K562 (cell line): Measurements from ENCODE around the gene C2orf69. TPM values are rescaled to one million over a fixed set of nuclear protein-coding genes. Genes with fewer than 3 reads are reported as not detected.

Source experiments
- CREB1 ChIP-seq, 2 experiments: sonication (generic) in 1 of 2; formaldehyde crosslinking in 1 of 2; IDR thresholded peaks; 2 replicates each; pipeline versions ENCODE4 v1.6.1 to v1.8.0; 2012 to 2022; ENCODE audit warnings: inconsistent platforms in 1 of 2, mild to moderate bottlenecking in 1 of 2, missing genetic modification reagents in 1 of 2, moderate library complexity in 1 of 2
- EP400 ChIP-seq: fragments of 450-650 bp; IDR thresholded peaks from 2 replicates; pipeline ENCODE4 v1.6.1; 2017; ENCODE audit warnings: antibody characterized with exemption, mild to moderate bottlenecking, moderate library complexity
- ERF ChIP-seq: fragments of 450-650 bp; formaldehyde crosslinking; IDR thresholded peaks from 2 replicates; pipeline ENCODE4 v1.4.0; 2020; ENCODE audit warnings: mild to moderate bottlenecking, mixed read lengths
- FOXA3 ChIP-seq, 2 experiments: fragments of 450-650 bp in 1 of 2; sonication (generic) in 1 of 2; formaldehyde crosslinking; IDR thresholded peaks in 1 of 2; conservative IDR thresholded peaks in 1 of 2; 2 replicates each; pipeline versions ENCODE4 v1.4.0 to v1.8.0; 2020 to 2022; ENCODE audit warnings: mild to moderate bottlenecking in 2 of 2, missing genetic modification reagents in 1 of 2
- GTF2E2 ChIP-seq: fragments of 200-800 bp; sonication (Bioruptor generic); IDR thresholded peaks from 2 replicates; pipeline ENCODE4 v1.6.1; 2016; ENCODE audit warnings: missing genetic modification characterization, missing compliant biosample characterization
- MYBL2 ChIP-seq, 2 experiments: fragments of 450-650 bp in 1 of 2; sonication (generic) in 1 of 2; formaldehyde crosslinking in 1 of 2; IDR thresholded peaks; 2 replicates each; pipeline versions ENCODE4 v1.6.1 to v1.8.1; 2017 to 2022; ENCODE audit warnings: borderline replicate concordance in 1 of 2, inconsistent platforms in 1 of 2, low read depth in 1 of 2, mild to moderate bottlenecking in 1 of 2, missing genetic modification reagents in 1 of 2, moderate library complexity in 1 of 2
- PCBP2 ChIP-seq: fragments of 200-400 bp; formaldehyde crosslinking; IDR thresholded peaks from 2 replicates; pipeline ENCODE4 v1.6.1; 2018; ENCODE audit warnings: low read length, low read depth, mild to moderate bottlenecking, moderate library complexity; ENCODE audit not compliant: poor library complexity, severe bottlenecking
- POLR2B ChIP-seq: fragments of 450-650 bp; IDR thresholded peaks from 2 replicates; pipeline ENCODE4 v1.6.1; 2018; ENCODE audit warnings: low read depth; ENCODE audit not compliant: partially characterized antibody
- POLR2G ChIP-seq: fragments of 200-400 bp; formaldehyde crosslinking; IDR thresholded peaks from 2 replicates; pipeline ENCODE4 v1.6.1; 2017; ENCODE audit warnings: low read depth, mild to moderate bottlenecking, antibody characterized with exemption, low read length, moderate library complexity
- SMARCA4 ChIP-seq: fragments of 450-650 bp; IDR thresholded peaks from 2 replicates; pipeline ENCODE4 v1.6.1; 2016
- SMARCB1 ChIP-seq: IDR thresholded peaks from 2 replicates; pipeline ENCODE4 v1.6.1; 2011; ENCODE audit warnings: improper control_type of control experiment, low read depth; ENCODE audit not compliant: insufficient read length
- TARDBP ChIP-seq: fragments of 450-650 bp; IDR thresholded peaks from 2 replicates; pipeline ENCODE4 v1.6.1; 2016
- ZNF589 ChIP-seq: fragments of 200-800 bp; sonication (Bioruptor generic); IDR thresholded peaks from 2 replicates; pipeline ENCODE4 v1.6.1; 2016; ENCODE audit warnings: low read depth, missing genetic modification characterization, missing compliant biosample characterization
- polyA plus RNA-seq, 8 experiments: library from polyadenylated mRNA; depleted of rRNA in 4 of 8; stranded (reverse) in 5 of 8; unstranded in 3 of 8; fragments of >200 nt; fragmentation: Nextera tagmentation in 2 of 8; fragmentation: Illumina TruSeq in 1 of 8; extraction: Ambion mirVana in 2 of 8; extraction: Trizol in 1 of 8; gene quantifications; 2 replicates each; pipeline versions ENCODE4 v1.2.1 to v1.2.3, GENCODE V29; 2011 to 2014; ENCODE audit warnings: inconsistent platforms in 1 of 8, missing spikeins in 1 of 8
- total RNA-seq, 7 experiments: library from RNA; depleted of rRNA in 6 of 7; stranded (reverse); fragments of >200 nt in 6 of 7; fragmentation: Illumina TruSeq in 2 of 7; extraction: Trizol in 2 of 7; gene quantifications; 2 replicates each; pipeline versions ENCODE4 v1.2.1 to v1.2.3, GENCODE V29; 2011 to 2021; ENCODE audit warnings: low replicate concordance in 1 of 7
- TF ChIP-seq, protein P1 (sequence below): sonication (generic); formaldehyde crosslinking; IDR thresholded peaks from 2 replicates; pipeline ENCODE4 v1.8.1; 2023; ENCODE audit warnings: mild to moderate bottlenecking, missing genetic modification reagents
- TF ChIP-seq, protein P2 (sequence below): sonication (generic); formaldehyde crosslinking; IDR thresholded peaks from 2 replicates; pipeline ENCODE4 v1.8.0; 2022; ENCODE audit warnings: mild to moderate bottlenecking, missing genetic modification reagents
- TF ChIP-seq, protein P3 (sequence below): fragments of 250-450 bp; sonication (Bioruptor Pico); IDR thresholded peaks from 2 replicates; pipeline ENCODE4 v1.4.0; 2020; ENCODE audit warnings: mild to moderate bottlenecking
- TF ChIP-seq, protein P4 (sequence below): sonication (generic); formaldehyde crosslinking; IDR thresholded peaks from 2 replicates; pipeline ENCODE4 v1.8.0; 2022; ENCODE audit warnings: mild to moderate bottlenecking, missing genetic modification reagents

C2orf69 gene
- total and polyA plus RNA-seq, 9 of the 15 experiments (the other 6 are each of a cell fraction or from before 2014, with no cell fraction given), result 3.4 to 9.8 (median 5.7) TPM

DNA sequence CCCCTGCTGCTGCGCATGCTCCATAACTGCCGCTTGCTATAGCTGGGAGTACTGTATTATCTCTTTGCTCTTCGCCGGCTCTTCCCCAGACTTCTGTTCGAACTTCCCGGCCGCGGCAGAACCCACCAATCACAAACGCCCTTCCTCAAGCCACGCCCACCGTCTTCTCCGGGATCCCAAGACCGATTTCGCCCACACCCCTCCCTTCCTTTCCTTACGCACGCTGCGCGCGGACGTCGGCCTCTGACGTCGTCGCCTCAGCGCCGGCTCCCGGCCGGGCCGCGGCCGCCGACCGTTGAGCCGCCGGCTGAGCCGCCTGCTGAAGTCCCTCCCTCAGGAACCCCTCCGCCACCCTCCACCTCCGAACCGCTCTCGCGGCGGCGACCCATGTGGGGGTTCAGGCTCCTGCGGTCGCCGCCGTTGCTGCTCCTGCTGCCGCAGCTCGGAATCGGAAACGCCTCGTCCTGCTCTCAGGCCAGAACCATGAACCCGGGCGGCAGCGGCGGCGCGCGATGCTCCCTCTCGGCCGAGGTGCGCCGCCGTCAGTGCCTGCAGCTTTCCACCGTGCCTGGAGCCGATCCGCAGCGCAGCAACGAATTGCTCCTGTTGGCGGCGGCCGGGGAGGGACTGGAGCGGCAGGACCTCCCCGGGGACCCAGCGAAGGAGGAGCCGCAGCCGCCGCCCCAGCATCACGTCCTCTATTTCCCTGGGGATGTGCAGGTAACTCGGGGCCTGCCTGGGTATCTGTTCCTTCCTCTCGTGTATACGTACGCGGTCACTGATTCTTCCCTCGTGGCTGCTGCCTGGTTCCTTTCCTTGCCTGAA, at the start of gene C2orf69 (continued):
- TF ChIP-seq ERF (CRISPR knock-in tag) (0 out of 2 replicates have a peak, but pooled peaks have one; percentile 37), MYBL2 (IDR thresholded peaks at IDR 0.05; ENCODE audit: low read depth) (peak; percentile 97), MYBL2 (CRISPR knock-in tag; IDR thresholded peaks at IDR 0.05; ENCODE audit: borderline replicate concordance) (peak; percentile 35; the same call in 1 of the 2 replicates), EP400 (peak; percentile 73), SMARCB1 (no peak), POLR2G (peak; percentile 94), FOXA3 (CRISPR knock-in tag; conservative IDR thresholded peaks at IDR 0.05 in 1 of 2, IDR thresholded peaks at IDR 0.05 in 1 of 2) (0 out of 4 replicates have a peak, but pooled peaks of 1 of the 2 experiments have one; percentile 18), TARDBP (no peak), ZNF589 (CRISPR knock-in tag) (0 out of 2 replicates have a peak, but pooled peaks have one; percentile 53), CREB1 (IDR thresholded peaks at IDR 0.05) (peak; percentile 96), CREB1 (CRISPR knock-in tag; IDR thresholded peaks at IDR 0.05) (peak; percentile 93), PCBP2 (no peak), SMARCA4 (no peak), GTF2E2 (tag) (no peak; the same call in 1 of the 2 replicates), POLR2B (peak; percentile 62)
- TF ChIP-seq, protein P1, sequence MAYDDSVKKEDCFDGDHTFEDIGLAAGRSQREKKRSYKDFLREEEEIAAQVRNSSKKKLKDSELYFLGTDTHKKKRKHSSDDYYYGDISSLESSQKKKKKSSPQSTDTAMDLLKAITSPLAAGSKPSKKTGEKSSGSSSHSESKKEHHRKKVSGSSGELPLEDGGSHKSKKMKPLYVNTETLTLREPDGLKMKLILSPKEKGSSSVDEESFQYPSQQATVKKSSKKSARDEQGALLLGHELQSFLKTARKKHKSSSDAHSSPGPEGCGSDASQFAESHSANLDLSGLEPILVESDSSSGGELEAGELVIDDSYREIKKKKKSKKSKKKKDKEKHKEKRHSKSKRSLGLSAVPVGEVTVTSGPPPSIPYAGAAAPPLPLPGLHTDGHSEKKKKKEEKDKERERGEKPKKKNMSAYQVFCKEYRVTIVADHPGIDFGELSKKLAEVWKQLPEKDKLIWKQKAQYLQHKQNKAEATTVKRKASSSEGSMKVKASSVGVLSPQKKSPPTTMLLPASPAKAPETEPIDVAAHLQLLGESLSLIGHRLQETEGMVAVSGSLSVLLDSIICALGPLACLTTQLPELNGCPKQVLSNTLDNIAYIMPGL, result 0 out of 2 replicates have a peak, but pooled peaks have one; percentile 45
- TF ChIP-seq, protein P2, sequence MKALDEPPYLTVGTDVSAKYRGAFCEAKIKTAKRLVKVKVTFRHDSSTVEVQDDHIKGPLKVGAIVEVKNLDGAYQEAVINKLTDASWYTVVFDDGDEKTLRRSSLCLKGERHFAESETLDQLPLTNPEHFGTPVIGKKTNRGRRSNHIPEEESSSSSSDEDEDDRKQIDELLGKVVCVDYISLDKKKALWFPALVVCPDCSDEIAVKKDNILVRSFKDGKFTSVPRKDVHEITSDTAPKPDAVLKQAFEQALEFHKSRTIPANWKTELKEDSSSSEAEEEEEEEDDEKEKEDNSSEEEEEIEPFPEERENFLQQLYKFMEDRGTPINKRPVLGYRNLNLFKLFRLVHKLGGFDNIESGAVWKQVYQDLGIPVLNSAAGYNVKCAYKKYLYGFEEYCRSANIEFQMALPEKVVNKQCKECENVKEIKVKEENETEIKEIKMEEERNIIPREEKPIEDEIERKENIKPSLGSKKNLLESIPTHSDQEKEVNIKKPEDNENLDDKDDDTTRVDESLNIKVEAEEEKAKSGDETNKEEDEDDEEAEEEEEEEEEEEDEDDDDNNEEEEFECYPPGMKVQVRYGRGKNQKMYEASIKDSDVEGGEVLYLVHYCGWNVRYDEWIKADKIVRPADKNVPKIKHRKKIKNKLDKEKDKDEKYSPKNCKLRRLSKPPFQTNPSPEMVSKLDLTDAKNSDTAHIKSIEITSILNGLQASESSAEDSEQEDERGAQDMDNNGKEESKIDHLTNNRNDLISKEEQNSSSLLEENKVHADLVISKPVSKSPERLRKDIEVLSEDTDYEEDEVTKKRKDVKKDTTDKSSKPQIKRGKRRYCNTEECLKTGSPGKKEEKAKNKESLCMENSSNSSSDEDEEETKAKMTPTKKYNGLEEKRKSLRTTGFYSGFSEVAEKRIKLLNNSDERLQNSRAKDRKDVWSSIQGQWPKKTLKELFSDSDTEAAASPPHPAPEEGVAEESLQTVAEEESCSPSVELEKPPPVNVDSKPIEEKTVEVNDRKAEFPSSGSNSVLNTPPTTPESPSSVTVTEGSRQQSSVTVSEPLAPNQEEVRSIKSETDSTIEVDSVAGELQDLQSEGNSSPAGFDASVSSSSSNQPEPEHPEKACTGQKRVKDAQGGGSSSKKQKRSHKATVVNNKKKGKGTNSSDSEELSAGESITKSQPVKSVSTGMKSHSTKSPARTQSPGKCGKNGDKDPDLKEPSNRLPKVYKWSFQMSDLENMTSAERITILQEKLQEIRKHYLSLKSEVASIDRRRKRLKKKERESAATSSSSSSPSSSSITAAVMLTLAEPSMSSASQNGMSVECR (CRISPR knock-in tag), result peak; percentile 63; the same call in 1 of the 2 replicates
- TF ChIP-seq, protein P3, sequence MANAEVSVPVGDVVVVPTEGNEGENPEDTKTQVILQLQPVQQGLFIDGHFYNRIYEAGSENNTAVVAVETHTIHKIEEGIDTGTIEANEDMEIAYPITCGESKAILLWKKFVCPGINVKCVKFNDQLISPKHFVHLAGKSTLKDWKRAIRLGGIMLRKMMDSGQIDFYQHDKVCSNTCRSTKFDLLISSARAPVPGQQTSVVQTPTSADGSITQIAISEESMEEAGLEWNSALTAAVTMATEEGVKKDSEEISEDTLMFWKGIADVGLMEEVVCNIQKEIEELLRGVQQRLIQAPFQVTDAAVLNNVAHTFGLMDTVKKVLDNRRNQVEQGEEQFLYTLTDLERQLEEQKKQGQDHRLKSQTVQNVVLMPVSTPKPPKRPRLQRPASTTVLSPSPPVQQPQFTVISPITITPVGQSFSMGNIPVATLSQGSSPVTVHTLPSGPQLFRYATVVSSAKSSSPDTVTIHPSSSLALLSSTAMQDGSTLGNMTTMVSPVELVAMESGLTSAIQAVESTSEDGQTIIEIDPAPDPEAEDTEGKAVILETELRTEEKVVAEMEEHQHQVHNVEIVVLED, result peak; percentile 97
- TF ChIP-seq, protein P4, sequence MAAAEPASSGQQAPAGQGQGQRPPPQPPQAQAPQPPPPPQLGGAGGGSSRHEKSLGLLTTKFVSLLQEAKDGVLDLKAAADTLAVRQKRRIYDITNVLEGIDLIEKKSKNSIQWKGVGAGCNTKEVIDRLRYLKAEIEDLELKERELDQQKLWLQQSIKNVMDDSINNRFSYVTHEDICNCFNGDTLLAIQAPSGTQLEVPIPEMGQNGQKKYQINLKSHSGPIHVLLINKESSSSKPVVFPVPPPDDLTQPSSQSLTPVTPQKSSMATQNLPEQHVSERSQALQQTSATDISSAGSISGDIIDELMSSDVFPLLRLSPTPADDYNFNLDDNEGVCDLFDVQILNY (CRISPR knock-in tag), result 0 out of 2 replicates have a peak, but pooled peaks have one; percentile 39
